H7 (cell line): Measurements from ENCODE around the gene NEK2. TPM values are rescaled to one million over a fixed set of nuclear protein-coding genes. Genes with fewer than 3 reads are reported as not detected.
A peak's percentile ranks its signal among the peaks of the same experiment; 100 is the strongest.
"Not testable (repeated sequence)": the region's sequence is repeated elsewhere in the genome, so short reads cannot be mapped to it uniquely, and the experiment has no call there.

Experiments
- DNase-seq: peaks from one replicate; pipeline ENCODE4 v3.0.0; 2012
- H3K27me3 ChIP-seq: 2 replicates; pipeline ENCODE4 v1.6.0; 2011; ENCODE audit warnings: mild to moderate bottlenecking, low read length; ENCODE audit not compliant: control insufficient read depth, insufficient read depth
- H3K36me3 ChIP-seq: replicated peaks from 2 replicates; pipeline ENCODE4 v1.5.1; 2011; ENCODE audit warnings: low read length; ENCODE audit not compliant: control insufficient read depth, insufficient read depth
- H3K4me3 ChIP-seq: 2 replicates; pipeline ENCODE4 v1.5.1; 2011; ENCODE audit warnings: low read depth, mild to moderate bottlenecking, control low read depth, low read length, moderate library complexity; ENCODE audit not compliant: insufficient read depth
- total RNA-seq: library from RNA; depleted of rRNA; stranded (reverse); fragments of >200 nt; shearing (Covaris generic); gene quantifications from 2 replicates; pipeline ENCODE4 v1.2.3, GENCODE V29; 2014

NEK2 gene
- total RNA-seq, 1 experiment from 2014 or later: 58.3 TPM

DNA sequence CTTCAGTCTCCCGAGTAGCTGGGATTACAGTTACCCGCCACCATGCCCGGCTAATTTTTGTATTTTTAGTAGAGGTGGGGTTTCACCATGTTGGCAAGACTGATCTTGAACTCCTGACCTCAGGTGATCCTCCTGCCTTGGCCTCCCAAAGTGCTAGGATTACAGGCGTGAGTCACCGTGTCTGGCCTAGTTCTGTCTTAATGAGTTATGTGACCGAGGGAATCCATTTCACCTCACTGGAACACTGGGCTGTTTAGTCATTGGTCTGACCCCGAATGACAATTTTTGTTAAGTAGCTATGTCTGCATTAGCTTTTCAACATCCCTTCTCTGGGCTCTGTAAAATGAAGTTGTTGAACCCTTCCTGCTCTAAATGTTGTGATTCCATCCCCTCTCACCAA lies 6.8 kb upstream of the NEK2 start:
- H3K4me3 ChIP-seq, H3K27me3 ChIP-seq, DNase-seq, H3K36me3 ChIP-seq: not testable (repeated sequence)

DNA sequence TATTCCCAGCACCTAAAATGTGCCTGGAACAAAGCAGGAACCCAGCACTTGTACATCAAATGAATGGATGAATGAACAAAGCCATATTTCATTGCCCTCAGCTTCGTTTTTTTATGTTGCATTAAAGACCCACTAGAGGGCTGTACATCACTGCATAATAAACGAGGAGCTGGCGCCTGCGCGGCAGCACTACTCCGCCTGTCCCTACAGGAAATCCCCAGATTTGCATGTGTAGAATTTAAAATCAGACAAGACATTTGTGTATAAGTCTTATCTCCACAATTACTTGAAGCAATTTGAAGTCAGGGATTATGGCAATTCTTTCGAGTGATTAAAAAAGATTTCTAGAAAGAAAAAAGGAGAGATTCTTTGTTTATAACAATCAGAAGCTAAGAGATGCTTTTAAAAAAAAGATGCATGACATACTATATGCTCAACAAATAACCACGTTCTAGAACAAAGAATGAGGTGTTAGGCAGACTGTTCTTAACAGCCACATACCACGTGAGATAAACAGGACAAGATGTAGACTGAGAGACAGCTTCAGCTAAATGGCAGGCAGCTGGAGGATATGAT lies 5.4 kb upstream of the NEK2 start:
- Histone ChIP-seq H3K36me3 (no peaks in the 10 kb centered on the region), H3K4me3 (no peak overlapping the region), H3K27me3 (no peaks in the 10 kb centered on the region)
- peak; percentile 80 for DNase-seq

DNA sequence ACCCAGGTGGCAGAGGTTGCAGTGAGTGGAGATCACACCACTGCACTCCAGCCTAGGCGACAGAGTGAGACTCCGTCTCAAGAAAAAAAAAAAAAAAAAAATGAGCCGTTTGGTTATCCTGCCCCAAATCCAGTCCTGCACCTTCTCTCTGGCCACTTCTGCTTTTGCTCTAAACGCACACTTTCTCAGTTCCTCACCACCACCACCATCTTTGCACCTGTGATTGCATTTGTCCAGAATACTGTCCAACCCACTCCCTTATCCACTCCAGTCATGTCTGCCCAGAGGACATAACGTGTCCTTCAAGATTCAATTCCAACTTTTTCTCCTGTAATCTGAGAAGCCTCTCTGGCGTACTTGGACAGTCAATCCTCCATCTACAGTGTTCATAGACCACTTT lies 2.2 kb upstream of the NEK2 start:
- Histone ChIP-seq H3K36me3 (no peaks in the 10 kb centered on the region), H3K27me3 (no peaks in the 10 kb centered on the region), H3K4me3 (no peak overlapping the region)

DNA sequence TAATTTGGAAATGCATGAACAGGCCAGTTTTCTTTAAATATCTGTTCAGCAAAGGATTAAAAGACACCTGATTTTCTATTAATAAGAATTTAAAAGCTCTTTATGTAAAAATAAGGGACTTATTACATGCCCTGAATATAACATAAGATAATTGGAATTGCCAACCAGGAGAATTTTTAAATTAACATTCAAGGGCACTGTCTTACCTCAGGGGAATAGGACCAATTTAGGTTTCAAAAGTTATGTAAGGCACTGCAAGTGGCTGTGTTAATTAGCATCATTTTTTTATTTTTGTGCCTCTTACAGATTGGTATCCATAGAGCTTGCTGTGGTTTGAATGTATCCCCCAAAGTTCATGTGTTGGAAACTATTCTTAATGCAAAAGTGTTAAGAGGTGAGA lies 1.3 kb upstream of the NEK2 start:
- no peaks in the 10 kb centered on the region for H3K27me3 ChIP-seq
- no peak for DNase-seq
- 0 out of 2 replicates have a peak, but pooled peaks cover 1% of the 10 kb centered on the region for H3K36me3 ChIP-seq
- no peak overlapping the region for H3K4me3 ChIP-seq

More for the DNA sequence above, 2.2 kb upstream of the NEK2 start:
- no peak for DNase-seq

DNA sequence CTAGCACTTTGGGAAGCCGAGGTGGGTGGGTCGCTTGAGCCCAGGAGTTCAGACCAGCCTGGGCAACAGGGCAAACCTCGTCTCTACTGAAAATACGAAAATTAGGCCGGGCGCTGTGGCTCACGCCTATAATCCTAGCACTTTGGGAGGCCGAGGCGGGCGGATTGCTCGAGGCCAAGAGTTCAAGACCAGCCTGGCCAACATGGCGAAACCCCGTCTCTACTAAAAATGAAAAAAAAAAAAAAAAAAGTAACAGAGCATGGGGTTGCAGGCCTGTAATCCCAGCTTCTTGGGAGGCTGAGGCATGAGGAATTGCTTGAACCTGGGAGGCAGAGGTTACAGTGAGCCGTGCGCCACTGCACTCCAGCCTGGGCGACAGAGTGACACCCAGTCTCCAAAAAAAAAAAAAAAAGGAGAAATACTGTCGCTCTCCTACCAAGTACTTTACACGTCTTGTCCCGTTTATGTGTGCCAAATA lies 724 bp upstream of the NEK2 start:
- Histone ChIP-seq H3K36me3 (0 out of 2 replicates have a peak, but pooled peaks cover 1% of the 10 kb centered on the region), H3K4me3 (peak overlapping the region; percentile 89), H3K27me3 (no peaks in the 10 kb centered on the region)
- DNase-seq: no peak

DNA sequence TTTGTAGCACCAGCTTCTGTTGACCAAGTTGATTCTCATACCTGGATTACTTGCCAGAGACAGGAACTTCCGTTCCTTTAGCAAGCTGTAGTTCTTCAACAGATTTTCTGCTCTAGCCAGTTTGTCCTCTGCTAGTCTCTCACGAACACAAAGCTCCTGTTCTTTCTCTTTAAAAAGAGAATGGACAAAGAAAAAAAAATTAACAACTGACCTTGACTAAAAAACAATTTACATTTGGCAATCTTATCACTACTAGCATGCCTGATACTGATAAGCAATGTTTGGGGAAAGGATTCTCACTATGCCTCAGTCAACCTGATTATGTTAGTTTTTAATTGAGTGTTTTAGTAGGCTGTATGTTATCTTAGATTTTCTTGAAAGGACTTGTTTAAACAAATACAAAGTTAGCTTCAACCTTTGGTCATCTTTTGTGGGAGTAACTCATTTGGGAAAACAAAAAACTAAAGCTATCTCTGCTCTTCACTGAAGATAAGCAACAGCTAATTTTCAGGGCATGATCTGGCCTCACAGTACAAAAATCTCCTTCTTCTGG lies 8.3 kb downstream of the NEK2 start:
- no peak for DNase-seq
- no peak overlapping the region for H3K4me3 ChIP-seq
- H3K36me3 ChIP-seq: peaks cover 13% of the 10 kb centered on the region

DNA sequence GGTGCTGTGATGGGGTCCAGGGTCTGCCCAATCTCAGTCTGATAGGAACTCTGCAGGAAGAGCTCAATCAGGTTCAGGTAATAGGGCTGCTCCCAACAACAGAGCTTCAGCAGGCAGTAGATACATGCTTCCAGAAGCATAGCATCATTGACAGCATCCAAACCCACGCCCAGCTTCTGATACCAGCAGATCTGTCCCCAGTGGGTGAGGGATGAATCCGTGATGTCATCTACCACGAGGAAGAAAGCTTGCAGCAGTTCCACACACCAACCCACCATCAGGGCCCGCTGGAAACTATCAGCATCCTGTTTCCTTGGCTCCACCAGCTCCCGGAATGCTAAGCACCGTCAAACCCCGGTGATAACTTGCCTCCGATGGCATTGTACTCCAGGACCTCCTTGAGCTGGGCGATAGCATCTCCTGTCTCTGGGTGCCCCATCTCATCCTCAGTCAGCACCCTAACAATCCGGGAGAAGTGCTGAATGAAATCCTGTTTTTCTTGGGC lies 14.7 kb downstream of the NEK2 start:
- no peaks in the 10 kb centered on the region for H3K27me3 ChIP-seq
- H3K4me3 ChIP-seq: no peak overlapping the region
- H3K36me3 ChIP-seq: peaks cover 3% of the 10 kb centered on the region; the same call in 1 of the 2 replicates
- no peak for DNase-seq

More for the DNA sequence above, 8.3 kb downstream of the NEK2 start:
- no peaks in the 10 kb centered on the region for H3K27me3 ChIP-seq

DNA sequence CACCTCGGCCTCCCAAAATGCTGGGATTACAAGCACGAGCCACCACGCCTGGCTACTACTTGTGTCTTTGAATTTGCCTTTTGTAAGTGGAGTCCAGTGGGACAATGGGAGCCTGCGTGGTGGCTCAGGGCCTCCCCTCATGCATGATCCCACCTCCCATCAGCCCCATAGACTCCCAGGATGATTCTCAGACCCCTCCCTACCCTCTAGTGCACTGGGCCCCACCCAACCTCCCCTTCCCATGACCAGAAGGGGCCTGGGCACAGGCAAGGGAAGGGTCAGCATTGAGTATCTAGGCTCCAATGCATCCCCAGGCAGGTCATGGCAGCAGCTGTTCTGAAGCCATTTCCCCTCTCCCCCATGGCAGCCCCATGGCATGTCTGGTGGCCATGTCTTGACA lies 18.7 kb downstream of the NEK2 start:
- no peak for DNase-seq
- Histone ChIP-seq H3K36me3 (no peaks in the 10 kb centered on the region), H3K4me3 (no peak overlapping the region), H3K27me3 (peaks cover 2% of the 10 kb centered on the region; the same call in 1 of the 2 replicates)

DNA sequence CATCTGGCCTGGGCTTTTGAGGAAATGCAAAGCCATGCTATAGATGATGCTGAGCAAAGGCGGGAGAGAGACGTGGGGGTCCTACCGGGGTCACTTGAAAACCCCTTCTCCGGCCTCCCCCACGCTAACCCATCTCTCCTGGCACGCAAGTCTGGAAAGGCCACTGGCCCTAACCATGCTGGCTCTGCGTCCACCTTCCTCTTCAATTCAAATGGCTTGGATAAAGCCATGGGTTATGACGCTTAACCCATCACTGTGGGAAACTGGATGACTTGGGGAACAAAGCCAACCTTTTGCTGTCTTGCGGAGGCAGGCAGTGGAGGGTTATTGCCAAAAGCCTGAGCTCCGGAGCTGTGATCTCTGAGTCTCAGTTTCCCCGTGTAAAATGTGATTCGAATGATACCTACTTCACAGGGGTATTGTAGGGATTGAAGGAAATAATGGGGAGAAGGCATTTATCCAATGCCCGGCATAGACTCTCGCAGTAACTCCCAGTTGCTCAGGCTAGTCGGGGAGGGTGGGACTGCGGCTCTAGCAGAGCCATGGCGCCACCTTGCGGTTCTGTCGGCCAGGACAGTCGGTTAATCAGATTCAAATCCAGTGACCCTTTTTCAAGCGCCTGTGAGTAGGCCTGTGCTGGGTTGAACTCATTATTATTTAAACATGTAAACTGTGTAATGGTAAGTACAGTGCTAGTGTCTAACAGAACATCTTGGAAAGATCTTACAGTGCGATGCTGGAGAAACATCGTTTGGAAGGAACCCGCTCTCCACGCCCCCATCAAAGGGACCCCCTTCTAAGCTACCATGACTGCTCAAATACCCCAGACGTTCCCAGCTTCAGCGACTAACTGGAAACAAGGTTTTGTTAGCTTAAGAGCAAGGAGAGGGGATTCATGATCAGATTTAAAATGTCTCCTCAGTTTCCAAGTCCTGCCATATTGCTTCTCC lies 20.3 kb downstream of the NEK2 start:
- Histone ChIP-seq H3K36me3 (no peaks in the 10 kb centered on the region), H3K27me3 (peaks cover 2% of the 10 kb centered on the region; the same call in 1 of the 2 replicates), H3K4me3 (no peak overlapping the region)
- DNase-seq: peak; percentile 80

DNA sequence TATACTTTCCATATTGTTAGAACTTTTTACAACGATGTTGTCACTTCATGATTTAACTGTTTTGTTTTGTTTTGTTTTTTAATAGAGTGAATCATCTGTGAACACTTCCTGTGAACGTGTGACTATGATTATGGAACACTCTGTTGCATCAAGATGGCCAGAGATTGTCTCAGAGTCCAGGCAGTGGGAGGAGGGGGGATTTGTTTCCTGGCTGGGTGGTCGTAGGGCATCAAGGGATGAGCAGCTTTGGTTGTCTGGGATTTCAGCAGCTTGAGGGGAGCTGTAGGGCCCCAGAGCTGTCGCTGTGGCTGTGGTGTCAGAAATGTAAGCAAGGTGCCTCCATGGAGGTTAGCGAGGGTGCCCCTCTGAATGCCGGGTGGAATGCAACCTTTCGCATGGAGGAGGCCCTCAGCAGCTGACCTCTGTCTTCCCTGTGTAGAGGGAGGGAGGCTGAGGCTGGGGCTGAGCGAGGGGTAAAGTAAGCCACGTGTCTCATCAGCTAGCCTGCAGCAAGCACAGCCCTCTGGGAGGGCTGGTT lies 21.4 kb downstream of the NEK2 start:
- DNase-seq: no peak
- Histone ChIP-seq H3K4me3 (no peak overlapping the region), H3K27me3 (peaks cover 2% of the 10 kb centered on the region; the same call in 1 of the 2 replicates), H3K36me3 (no peaks in the 10 kb centered on the region)

DNA sequence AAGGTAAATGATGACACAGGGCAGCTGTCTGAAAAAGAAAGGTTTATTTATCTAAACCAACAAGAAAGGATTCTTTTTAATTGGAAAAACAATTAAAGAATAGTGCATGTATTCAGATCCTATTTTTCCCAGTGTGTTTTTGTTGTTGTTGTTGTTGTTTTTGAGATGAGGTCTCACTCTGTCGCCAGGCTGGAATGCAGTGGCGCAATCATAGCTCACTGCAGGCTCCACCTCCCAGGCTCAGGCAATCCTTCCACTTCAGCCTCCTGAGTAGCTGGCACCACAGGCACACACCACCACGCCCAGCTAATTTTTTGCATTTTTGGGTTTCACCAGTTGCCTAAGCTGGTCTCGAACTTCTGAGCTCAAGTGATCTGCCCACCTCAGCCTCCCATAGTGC lies 22.1 kb downstream of the NEK2 start:
- no peak overlapping the region for H3K4me3 ChIP-seq
- no peak for DNase-seq
- H3K27me3 ChIP-seq: peaks cover 2% of the 10 kb centered on the region; the same call in 1 of the 2 replicates
- H3K36me3 ChIP-seq: no peaks in the 10 kb centered on the region

DNA sequence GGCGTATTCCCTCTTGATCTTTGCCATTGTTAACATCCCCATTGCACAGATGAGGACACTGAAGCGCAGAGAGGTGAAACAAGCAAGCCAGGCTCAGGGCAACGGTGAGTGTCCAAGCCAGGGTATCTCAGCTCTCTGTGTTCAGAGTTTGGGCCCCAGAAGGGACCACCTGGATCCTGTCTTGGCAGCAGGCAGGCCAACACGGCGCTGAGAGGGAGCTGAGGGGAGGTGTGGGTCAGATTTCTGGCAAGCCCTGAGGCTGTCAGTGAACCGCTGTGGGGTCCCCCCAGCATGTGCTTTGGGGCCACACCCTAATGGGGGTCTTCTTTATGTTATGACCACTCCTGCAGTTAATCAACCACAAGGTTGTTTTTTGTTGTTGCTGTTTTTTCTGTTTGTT lies 23.1 kb downstream of the NEK2 start:
- H3K36me3 ChIP-seq: no peaks in the 10 kb centered on the region
- peaks cover 2% of the 10 kb centered on the region; the same call in 1 of the 2 replicates for H3K27me3 ChIP-seq
- H3K4me3 ChIP-seq: no peak overlapping the region
- no peak for DNase-seq

DNA sequence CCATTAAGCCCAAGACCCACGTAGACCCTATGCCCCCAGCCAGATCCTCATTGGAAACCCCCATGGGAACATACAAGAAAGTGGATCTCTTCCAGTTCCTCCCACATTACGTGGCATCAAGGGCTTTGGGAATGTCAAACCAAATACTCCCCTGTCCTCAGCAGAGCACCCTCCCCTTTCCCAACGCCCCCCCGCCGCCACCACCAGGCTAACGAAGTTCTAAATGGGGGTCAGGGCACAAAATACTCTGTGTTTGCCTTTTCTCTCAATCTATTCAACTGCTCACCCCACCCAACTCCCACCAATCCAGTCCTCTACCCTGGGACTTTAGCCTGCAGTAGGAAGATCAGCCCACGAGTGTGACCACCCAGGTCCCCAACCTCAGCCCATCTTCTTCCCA lies 24.5 kb downstream of the NEK2 start:
- Histone ChIP-seq H3K4me3 (no peak overlapping the region), H3K36me3 (no peaks in the 10 kb centered on the region), H3K27me3 (peaks cover 2% of the 10 kb centered on the region; the same call in 1 of the 2 replicates)
- no peak for DNase-seq
